OCI-M1 (cell line): ENCODE data around the gene ZBTB42.
"Not testable (repeated sequence)": the region's sequence is repeated elsewhere in the genome, so short reads cannot be mapped to it uniquely, and the experiment has no call there.

Experiments used
- DNase-seq: peaks from one replicate; lab custom pipeline; 2025; lab: John Stamatoyannopoulos, UW

Gene ZBTB42

DNA sequence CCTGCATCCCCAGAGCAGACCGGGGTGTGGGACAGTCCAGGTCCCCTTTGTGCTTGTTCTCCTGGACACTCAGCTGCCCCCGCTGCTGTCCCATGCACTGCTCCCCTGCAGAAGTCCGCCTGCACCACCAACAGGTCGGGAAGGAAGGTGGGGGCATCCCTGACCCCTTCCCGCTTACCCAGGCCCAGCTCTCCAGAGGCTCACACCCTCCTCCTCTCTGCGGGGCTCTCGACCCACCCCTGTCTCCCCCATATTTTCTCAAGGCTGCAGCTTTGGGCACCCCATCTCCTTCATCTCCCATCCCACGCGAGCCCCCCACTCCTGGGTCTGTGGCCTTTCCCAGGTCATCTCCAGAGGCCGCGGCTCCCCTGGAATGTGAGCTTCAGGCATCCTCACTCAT is 9.4 kb downstream of the ZBTB42 start:
- DNase-seq, result no peak

GRCh38 chr14:104813286-104813685 is 12.4 kb downstream of the ZBTB42 start:
- DNase-seq, result no peak

GRCh38 chr14:104814701-104815100 is 13.8 kb downstream of the ZBTB42 start:
- not testable (repeated sequence) for DNase-seq

GRCh38 chr14:104816616-104816884 is 15.6 kb downstream of the ZBTB42 start:
- DNase-seq, result no peak

DNA sequence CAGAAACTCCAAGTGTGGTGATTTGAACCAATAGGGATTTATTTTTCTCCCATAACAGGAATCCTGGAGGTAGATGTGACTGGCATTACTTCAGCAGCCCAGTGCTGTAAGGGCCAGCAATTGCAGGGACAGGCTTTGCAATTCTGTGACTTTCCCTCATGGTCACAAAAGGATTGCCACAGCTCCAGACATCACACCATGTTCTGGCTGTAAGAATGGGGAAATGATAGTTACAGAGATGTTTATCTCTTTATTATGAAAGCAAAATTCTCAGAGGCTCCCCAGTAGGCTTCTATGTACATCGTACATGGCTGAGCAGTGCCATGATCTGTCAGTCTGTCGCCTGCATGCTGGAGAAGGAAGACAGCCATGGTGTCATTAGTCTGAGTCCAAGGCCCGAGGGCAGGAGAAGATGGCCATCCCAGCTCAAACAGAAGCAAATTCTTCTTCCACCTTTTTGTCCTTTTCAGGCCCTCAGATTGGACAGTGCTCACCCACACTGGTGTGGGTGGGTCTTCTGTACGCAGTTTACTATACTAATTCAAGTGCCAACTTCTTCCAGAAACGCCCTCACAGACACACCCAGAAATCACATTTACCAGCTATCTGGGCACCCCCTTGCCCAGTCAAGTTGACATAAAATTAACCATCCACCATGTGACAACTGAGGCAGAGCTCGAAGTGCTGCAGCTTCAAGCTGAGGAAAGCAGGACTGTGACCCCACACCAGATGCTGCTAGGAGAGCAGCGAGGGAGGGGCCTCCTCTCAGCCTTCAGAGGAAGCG is 17.2 kb downstream of the ZBTB42 start:
- no peak for DNase-seq

- no peak for DNase-seq
Observed at GRCh38 chr14:104818714-104819161, 17.8 kb downstream of the ZBTB42 start.

- no peak for DNase-seq
Observed at GRCh38 chr14:104819361-104819781, 18.5 kb downstream of the ZBTB42 start.

DNA sequence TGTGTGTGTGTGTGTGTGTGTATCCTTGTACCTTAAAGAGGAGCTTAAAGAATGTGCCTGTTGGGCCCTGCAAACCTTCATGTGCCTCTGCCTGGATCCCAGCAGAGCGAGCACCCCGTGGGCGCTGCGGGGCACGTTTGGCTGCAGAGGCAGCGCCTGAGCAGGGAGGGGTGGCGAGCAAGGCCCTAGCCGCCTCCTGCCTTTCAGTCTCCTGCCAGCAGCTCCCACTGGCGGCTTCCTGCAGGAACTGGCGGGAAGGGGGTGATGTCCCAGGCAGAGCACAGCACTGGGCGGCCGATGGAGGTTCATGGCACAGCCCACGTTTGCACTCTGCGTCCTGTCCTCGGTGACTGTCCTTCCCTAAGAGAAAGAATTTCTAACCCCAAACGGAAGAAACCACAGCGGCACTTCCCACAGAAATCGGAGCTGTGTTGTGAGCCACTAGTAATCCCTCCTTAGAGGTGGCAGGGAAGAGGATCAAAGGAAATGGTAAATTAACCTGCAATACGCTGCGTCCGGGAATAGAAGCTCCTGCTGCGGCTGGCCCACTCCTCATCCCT is 19.8 kb downstream of the ZBTB42 start:
- no peak for DNase-seq

GRCh38 chr14:104821229-104821945 is 20.5 kb downstream of the ZBTB42 start:
- no peak for DNase-seq

DNA sequence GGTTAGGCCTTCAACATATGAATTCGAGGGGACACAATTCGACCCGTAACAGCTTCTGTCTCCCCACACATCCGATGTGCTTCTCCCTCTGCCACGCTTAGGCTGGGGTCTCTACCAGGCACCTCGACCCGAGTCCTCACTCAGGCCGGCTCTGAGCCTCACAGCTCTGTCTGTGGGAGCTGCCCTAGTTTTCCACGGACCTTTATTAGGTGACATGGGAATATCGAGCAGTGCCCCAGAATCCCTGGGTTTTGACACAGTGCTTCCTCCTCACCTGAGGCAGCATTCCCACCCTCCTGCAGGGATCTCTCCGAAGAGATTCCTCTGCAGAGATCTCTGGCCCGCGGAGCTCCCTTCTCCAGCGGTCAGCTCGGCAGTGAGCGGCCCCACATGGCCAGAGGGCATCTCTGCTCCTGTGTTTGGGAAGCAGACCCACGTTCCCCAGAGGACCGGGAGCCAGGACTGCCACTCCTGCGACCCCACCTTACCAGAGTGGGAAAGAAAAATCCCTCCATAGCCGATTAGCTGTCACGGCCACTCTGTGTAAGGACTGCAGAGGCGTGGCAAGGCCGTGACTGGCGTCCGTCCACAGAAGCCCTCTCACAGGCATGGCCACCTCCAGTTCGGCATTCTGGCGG is 21.2 kb downstream of the ZBTB42 start:
- DNase-seq, result no peak

DNA sequence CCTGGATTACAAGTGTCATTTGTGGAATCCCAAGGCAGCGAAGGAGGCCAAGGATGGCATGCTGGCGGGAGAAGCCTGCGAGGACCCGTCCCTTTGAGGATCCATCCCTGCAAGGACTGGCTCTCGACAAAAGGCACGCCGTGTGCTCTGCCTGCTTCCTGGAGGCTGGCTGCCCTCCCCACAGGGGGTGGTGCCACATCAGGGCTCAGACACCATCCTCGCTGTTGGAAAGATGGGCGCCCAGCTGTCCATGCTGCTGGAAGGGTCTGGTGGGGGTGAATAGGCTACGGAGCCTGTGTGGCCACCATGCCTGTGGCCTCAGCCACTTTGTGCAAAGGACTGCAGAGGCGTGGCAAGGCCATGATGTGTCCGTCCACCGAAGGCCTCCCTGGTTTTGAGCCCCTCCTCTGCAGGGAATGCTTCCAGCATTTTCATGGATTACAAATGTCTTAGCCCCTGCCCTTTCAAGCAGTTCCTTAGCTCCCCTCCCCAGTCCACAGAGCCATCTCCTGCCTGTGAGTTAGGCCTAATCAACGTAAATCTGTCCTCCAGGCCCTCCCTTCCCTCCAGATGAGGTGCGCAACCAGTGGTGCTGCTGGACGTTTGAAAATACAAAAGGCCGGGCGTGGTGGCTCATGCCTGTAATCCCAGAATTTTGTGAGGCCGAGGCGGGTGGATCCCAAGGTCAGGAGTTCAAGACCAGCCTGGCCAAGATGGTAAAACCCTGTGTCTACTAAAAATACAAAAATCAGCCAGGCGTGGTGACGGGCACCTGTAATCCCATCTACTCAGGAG is 22.1 kb downstream of the ZBTB42 start:
- no peak for DNase-seq

- DNase-seq, result no peak
Observed at GRCh38 chr14:104824353-104824997, 23.6 kb downstream of the ZBTB42 start.

DNA sequence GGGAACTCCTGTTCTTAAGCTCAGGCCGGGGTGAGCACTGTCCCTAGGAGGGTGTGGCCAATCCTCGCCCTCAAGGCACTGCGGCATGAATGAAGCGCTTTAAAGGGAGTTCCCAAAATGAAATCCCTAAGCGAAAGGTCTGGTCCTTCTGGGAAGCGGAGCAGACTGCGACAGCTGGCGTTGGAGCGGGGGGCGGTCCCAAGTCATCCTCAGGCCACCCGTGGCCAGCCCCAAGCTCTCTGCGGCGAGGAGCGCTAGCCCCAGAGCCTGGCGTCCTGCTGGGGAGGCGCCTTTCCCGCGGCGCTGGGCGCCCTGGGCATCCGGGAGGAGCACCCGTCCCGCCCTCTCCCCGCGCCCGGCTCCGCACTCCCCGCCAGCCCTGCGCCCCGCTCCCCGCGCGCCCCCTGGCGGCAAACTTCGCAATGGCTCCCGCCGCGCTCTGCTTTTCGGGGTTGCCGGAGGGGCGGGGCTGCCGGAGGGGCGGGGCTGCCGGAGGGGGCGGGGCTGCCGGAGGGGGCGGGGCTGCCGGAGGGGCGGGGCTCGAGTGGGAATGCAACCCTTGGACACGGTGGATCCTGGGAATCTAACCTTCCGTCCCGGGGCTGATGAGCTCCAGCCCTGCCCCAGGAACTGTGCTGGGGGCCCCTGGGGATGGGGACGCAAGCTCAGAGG is 25.4 kb downstream of the ZBTB42 start:
- peak; percentile 83 for DNase-seq

DNA sequence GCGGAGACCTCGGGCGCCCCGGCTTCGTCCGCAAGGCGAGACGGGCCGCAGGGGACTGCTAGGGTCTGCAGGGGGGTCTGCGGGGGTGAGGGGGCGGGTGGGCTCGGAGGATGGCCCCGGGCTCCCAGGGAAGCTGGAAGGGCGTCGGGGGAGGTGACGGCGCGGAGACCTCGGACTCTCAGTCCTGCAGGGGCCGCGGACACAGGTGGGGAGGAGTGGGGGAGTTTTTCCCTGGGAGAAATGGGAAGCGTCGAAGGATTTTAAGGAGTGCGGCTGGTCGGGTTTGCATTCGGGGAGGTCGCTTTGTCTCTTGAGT is 25.9 kb downstream of the ZBTB42 start:
- DNase-seq, result no peak

DNA sequence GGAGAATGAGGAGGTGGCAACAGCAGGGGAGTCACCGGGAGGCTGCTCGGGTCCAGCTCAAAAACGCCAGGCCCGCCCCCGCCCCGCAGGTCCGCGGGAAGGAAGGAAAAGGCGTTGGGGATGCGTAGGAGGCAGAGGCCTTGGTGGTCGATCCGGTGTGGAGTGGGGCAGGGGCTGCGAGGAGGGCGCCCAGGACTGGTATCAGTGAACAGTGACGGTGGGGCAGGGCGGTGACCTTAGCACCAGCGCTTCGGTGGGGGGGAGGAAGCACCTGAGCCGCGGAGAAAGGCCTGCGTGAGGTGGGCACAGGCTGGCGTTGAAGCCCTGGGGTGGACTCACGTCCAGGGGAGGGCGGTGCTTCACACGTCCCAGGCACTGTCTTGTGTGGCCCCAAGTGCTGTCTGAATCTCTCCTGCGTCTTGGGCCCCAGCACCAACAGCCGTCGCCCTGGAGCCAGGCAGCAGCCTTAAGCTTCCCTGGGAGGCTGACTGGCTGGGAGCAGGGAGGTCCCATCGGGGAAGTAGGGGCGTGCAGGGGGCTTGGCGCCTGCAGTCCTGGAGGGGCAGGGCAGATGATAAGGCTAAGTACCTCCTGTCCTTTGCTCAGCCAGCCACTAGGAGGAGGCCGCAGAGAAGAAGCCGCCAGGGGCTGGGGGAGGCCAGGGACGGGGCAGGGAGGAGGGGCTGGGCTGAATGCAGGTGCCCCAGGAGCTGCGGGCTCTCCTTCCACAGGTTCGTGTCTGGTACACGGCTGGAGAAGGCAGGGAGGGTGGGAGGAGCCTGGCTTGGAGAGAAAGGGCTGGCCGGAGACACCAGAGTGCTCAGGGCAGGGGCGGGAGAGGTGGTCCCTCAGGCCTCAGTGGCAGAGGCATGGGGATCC is 26.5 kb downstream of the ZBTB42 start:
- DNase-seq, result peak; percentile 38

DNA sequence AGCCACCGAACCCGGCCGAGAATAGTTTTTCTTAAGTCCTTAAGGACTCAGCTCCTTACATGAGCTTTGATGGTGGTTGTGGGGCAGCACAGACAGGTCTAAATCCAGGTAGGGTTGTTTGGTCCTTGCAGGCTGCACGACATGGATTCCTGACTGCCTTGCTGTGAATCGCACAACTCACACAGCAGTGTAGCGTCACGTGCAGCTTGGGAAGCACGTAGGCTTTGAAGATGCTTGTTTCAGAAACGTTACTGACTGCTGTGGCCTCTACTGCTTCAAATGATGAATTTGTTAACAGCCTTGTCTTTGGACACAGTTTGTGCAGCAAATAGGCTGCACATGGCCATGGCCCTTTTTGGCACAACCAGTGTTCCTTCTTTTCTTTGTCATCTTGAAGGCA is 29.9 kb downstream of the ZBTB42 start:
- DNase-seq, result no peak

- DNase-seq, result not testable (repeated sequence)
Observed at GRCh38 chr14:104836171-104836935, 35.5 kb downstream of the ZBTB42 start.

- DNase-seq, result no peak
Observed at GRCh38 chr14:104841730-104842129, 40.8 kb downstream of the ZBTB42 start.

DNA sequence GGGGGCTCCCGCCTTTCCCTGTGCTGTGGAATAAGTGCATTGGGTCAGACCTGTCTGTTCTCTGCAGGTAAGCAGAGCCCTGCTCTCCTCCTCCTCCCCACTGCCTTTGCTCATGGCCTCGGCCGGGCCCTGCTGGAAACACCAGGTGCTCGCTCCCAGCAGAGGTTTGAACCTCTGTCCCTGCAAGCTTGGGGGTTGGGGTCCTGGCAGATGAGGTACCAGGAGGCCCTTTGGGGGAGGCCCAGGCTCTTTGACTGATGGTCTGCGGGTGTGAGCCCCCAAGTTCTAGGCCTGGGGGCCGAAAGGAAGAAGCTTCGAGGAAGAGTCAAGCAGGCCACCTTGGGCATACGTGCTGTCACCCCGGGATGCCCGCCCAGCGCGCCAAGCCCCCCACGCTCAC is 42.1 kb downstream of the ZBTB42 start:
- DNase-seq, result no peak
